ENCODE results near the gene SON.
"Not testable (repeated sequence)": the region's sequence is repeated elsewhere in the genome, so short reads cannot be mapped to it uniquely, and the experiment has no call there.

- not testable (repeated sequence) for TF ChIP-seq POLR2AphosphoS5, POLR2A, EP300 (IDR thresholded peaks at IDR 0.05)
- TF ChIP-seq, protein P1, sequence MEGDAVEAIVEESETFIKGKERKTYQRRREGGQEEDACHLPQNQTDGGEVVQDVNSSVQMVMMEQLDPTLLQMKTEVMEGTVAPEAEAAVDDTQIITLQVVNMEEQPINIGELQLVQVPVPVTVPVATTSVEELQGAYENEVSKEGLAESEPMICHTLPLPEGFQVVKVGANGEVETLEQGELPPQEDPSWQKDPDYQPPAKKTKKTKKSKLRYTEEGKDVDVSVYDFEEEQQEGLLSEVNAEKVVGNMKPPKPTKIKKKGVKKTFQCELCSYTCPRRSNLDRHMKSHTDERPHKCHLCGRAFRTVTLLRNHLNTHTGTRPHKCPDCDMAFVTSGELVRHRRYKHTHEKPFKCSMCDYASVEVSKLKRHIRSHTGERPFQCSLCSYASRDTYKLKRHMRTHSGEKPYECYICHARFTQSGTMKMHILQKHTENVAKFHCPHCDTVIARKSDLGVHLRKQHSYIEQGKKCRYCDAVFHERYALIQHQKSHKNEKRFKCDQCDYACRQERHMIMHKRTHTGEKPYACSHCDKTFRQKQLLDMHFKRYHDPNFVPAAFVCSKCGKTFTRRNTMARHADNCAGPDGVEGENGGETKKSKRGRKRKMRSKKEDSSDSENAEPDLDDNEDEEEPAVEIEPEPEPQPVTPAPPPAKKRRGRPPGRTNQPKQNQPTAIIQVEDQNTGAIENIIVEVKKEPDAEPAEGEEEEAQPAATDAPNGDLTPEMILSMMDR (IDR thresholded peaks at IDR 0.05): not testable (repeated sequence)
Observed at GRCh38 chr21:33507003-33507402, 35.8 kb upstream of the SON start.

Measured in upper lobe of left lung (tissue), 4 donors.